ENCODE results near the gene BCL11B.

Gene BCL11B

GRCh38 chr14:99250636-99251208 lies 21.3 kb downstream of the BCL11B start:
- Histone ChIP-seq H3K9me3 (ENCODE audit: insufficient read depth, low read length) (no peaks in the 10 kb centered on the region), H3K27ac (ENCODE audit: low read depth, low read length) (no peak overlapping the region), H3K36me3 (ENCODE audit: low read length) (no peaks in the 10 kb centered on the region), H3K9me2 (replicated peaks; ENCODE audit: insufficient read depth, low read length) (no peaks in the 10 kb centered on the region), H3K27me3 (ENCODE audit: low read length) (no peaks in the 10 kb centered on the region), H2AFZ (ENCODE audit: low read depth, low read length, severe bottlenecking) (no peak overlapping the region), H3K79me2 (ENCODE audit: insufficient read depth, low read length) (no peaks in the 10 kb centered on the region), H3K9ac (ENCODE audit: low read length) (no peak overlapping the region), H3K4me3 (ENCODE audit: insufficient read depth, low read length, poor library complexity, severe bottlenecking) (no peak overlapping the region), H3K4me2 (ENCODE audit: low read depth, low read length, poor library complexity, severe bottlenecking) (no peak overlapping the region), H4K20me1 (ENCODE audit: low read depth, low read length) (no peaks in the 10 kb centered on the region), H3F3A (ENCODE audit: insufficient read depth) (no peaks in the 10 kb centered on the region)
- TF ChIP-seq CTCF (IDR thresholded peaks at IDR 0.05; ENCODE audit: insufficient read depth, low read length, poor library complexity, severe bottlenecking) (no peak), EZH2phosphoT487 (conservative IDR thresholded peaks at IDR 0.05; ENCODE audit: low read length) (no peak)

- Histone ChIP-seq H3K4me2 (ENCODE audit: low read depth, low read length, poor library complexity, severe bottlenecking) (no peak overlapping the region), H3K9me2 (replicated peaks; ENCODE audit: insufficient read depth, low read length) (no peaks in the 10 kb centered on the region), H3K4me3 (ENCODE audit: insufficient read depth, low read length, poor library complexity, severe bottlenecking) (no peak overlapping the region), H2AFZ (ENCODE audit: low read depth, low read length, severe bottlenecking) (no peak overlapping the region), H3F3A (ENCODE audit: insufficient read depth) (no peaks in the 10 kb centered on the region), H3K27me3 (ENCODE audit: low read length) (no peaks in the 10 kb centered on the region), H3K36me3 (ENCODE audit: low read length) (no peaks in the 10 kb centered on the region), H3K9ac (ENCODE audit: low read length) (no peak overlapping the region), H4K20me1 (ENCODE audit: low read depth, low read length) (no peaks in the 10 kb centered on the region), H3K9me3 (ENCODE audit: insufficient read depth, low read length) (no peaks in the 10 kb centered on the region), H3K27ac (ENCODE audit: low read depth, low read length) (no peak overlapping the region), H3K79me2 (ENCODE audit: insufficient read depth, low read length) (no peaks in the 10 kb centered on the region)
- TF ChIP-seq EZH2phosphoT487 (conservative IDR thresholded peaks at IDR 0.05; ENCODE audit: low read length) (no peak), CTCF (IDR thresholded peaks at IDR 0.05; ENCODE audit: insufficient read depth, low read length, poor library complexity, severe bottlenecking) (no peak)
Measured at GRCh38 chr14:99249389-99249788, 22.6 kb downstream of the BCL11B start.

DNA sequence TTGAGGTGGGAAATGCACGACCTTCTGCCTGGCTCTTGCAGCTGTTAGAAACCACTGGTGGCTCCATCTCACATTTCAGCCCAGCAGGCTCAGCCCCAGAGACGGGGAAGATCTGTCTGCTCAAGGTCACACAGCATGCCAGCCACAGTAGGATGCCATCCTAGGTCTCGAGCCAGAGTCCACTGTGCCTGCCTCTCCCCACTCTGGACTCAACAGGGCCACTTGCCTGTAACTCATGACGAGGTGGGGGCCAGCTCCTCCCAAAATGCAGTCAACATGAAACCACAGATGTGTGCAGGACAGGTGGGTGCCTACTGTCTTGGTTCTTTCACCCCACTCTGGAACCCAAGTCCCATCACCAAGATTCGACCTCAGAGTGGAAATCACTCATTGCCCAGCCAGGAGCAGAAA lies 23.2 kb downstream of the BCL11B start:
- no peaks in the 10 kb centered on the region for H3K9me3 ChIP-seq (ENCODE audit: insufficient read depth, low read length)
- no peak overlapping the region for H2AFZ ChIP-seq (ENCODE audit: low read depth, low read length, severe bottlenecking)
- H4K20me1 ChIP-seq (ENCODE audit: low read depth, low read length), result no peaks in the 10 kb centered on the region
- no peaks in the 10 kb centered on the region for H3F3A ChIP-seq (ENCODE audit: insufficient read depth)
- TF ChIP-seq EZH2phosphoT487 (conservative IDR thresholded peaks at IDR 0.05; ENCODE audit: low read length) (no peak), CTCF (IDR thresholded peaks at IDR 0.05; ENCODE audit: insufficient read depth, low read length, poor library complexity, severe bottlenecking) (no peak)
- no peaks in the 10 kb centered on the region for H3K9me2 ChIP-seq (replicated peaks; ENCODE audit: insufficient read depth, low read length)
- H3K4me2 ChIP-seq (ENCODE audit: low read depth, low read length, poor library complexity, severe bottlenecking), result no peak overlapping the region
- no peak overlapping the region for H3K4me3 ChIP-seq (ENCODE audit: insufficient read depth, low read length, poor library complexity, severe bottlenecking)
- no peaks in the 10 kb centered on the region for H3K27me3 ChIP-seq (ENCODE audit: low read length)
- no peaks in the 10 kb centered on the region for H3K36me3 ChIP-seq (ENCODE audit: low read length)
- no peaks in the 10 kb centered on the region for H3K79me2 ChIP-seq (ENCODE audit: insufficient read depth, low read length)
- no peak overlapping the region for H3K27ac ChIP-seq (ENCODE audit: low read depth, low read length)
- H3K9ac ChIP-seq (ENCODE audit: low read length), result no peak overlapping the region

Data from SU-DHL-6 (cell line).